K562 (cell line): ENCODE data around the gene ALK. TPM values are rescaled to one million over a fixed set of nuclear protein-coding genes. Genes with fewer than 3 reads are reported as not detected.

ENCODE experiments used
- ATAC-seq: fragments of 200-7000 bp; cut with Tn5 transposase; 3 replicates; pipeline ENCODE4 v1.9.1; 2020; ENCODE audit warnings: moderate library complexity
- BruUV-seq: library from RNA; stranded (reverse); fragments of 400-500 nt; replicated peaks from 2 replicates; lab custom pipeline; 2021; lab: Mats Ljungman, UMichigan
- CTCF ChIA-PET: fragments of 300-600 bp; formaldehyde crosslinking; extraction: SDS; loops from one replicate; lab custom pipeline; 2021; ENCODE audit warnings: low intra/inter-chr PET ratio; lab: Yijun Ruan, JAX
- POLR2A ChIA-PET: fragments of 300-600, 350-650 bp; sonication (Branson Sonifier 250); formaldehyde crosslinking; extraction: SDS; loops from one replicate; lab custom pipeline; 2021; ENCODE audit warnings: antibody characterized with exemption, inconsistent platforms; lab: Yijun Ruan, JAX
- DNase-seq, 4 experiments: peaks; one replicate each; pipeline versions ENCODE4 v3.0.0 to v3.0.0-alpha.2; 2011 to 2018; ENCODE audit warnings: low spot score in 3 of 4, mixed read lengths in 3 of 4; ENCODE audit errors: extremely low read depth in 1 of 4
- FAIRE-seq: peaks from 2 replicates; lab custom pipeline; 2011; peaks lifted over from hg19 to GRCh38; lab: Jason Lieb, UNC
- H2AFZ ChIP-seq: 2 replicates; pipeline ENCODE4 v1.6.0; 2011; ENCODE audit warnings: low read depth, low read length, control low read depth, inconsistent platforms
- H3K27ac ChIP-seq: fragments of 200-600 bp; 3 replicates; pipeline ENCODE4 v1.8.0; 2011; ENCODE audit warnings: low read depth, mild to moderate bottlenecking, control low read depth, inconsistent platforms, low read length, moderate library complexity, mixed read lengths; ENCODE audit errors: extremely low read depth
- H3K27me3 ChIP-seq, 2 experiments: fragments of 300-600 bp in 1 of 2; 2 replicates in 1 of 2; 3 replicates in 1 of 2; pipeline versions ENCODE4 v1.6.0 to v1.8.0; 2011; ENCODE audit warnings: inconsistent platforms in 2 of 2, low read length in 2 of 2, mild to moderate bottlenecking in 1 of 2, mixed read lengths in 1 of 2, moderate library complexity in 1 of 2; ENCODE audit not compliant: control insufficient read depth in 2 of 2, insufficient read depth in 2 of 2
- H3K36me3 ChIP-seq: fragments of 300-600 bp; 3 replicates; pipeline ENCODE4 v1.8.0; 2011; ENCODE audit warnings: mild to moderate bottlenecking, low read length, inconsistent platforms; ENCODE audit not compliant: control insufficient read depth, insufficient read depth
- H3K4me1 ChIP-seq, 2 experiments: fragments of 200-600 bp in 1 of 2; replicated peaks in 1 of 2; 2 replicates in 1 of 2; 3 replicates in 1 of 2; pipeline versions ENCODE4 v1.5.1 to v1.8.0; 2011; ENCODE audit warnings: inconsistent platforms in 2 of 2, low read length in 2 of 2, mild to moderate bottlenecking in 1 of 2, mixed read lengths in 1 of 2, moderate library complexity in 1 of 2; ENCODE audit not compliant: control insufficient read depth in 2 of 2, insufficient read depth in 2 of 2
- H3K4me2 ChIP-seq: 2 replicates; pipeline ENCODE4 v1.6.1; 2011; ENCODE audit warnings: low read length, control low read depth, inconsistent platforms, mixed read lengths; ENCODE audit not compliant: insufficient read depth
- H3K4me3 ChIP-seq: fragments of 200-600 bp; sonication (generic), shearing (Covaris generic); 2 replicates; pipeline ENCODE4 v1.5.1; 2016; ENCODE audit warnings: control low read depth, inconsistent platforms
- H3K79me2 ChIP-seq: fragments of 200-600 bp; 3 replicates; pipeline ENCODE4 v1.8.0; 2011; ENCODE audit warnings: low read length, inconsistent platforms; ENCODE audit not compliant: control insufficient read depth, insufficient read depth
- H3K9ac ChIP-seq, 2 experiments: 2 replicates each; pipeline versions ENCODE4 v1.6.0 to v1.6.1; 2011; ENCODE audit warnings: low read depth in 2 of 2, low read length in 2 of 2, control low read depth in 1 of 2, inconsistent platforms in 1 of 2, mild to moderate bottlenecking in 1 of 2, mixed read lengths in 1 of 2; ENCODE audit not compliant: insufficient read depth in 1 of 2
- H3K9me1 ChIP-seq: one replicate; pipeline ENCODE4 v1.6.0; 2011; ENCODE audit warnings: inconsistent platforms, mild to moderate bottlenecking, low read length, moderate library complexity; ENCODE audit not compliant: control insufficient read depth, insufficient read depth
- H3K9me3 ChIP-seq: replicated peaks from 2 replicates; pipeline ENCODE4 v1.5.1; 2011; ENCODE audit warnings: low read depth, low read length, inconsistent platforms; ENCODE audit not compliant: control insufficient read depth, insufficient read depth
- H4K20me1 ChIP-seq: replicated peaks from 2 replicates; pipeline ENCODE4 v1.6.1; 2011; ENCODE audit warnings: low read length, inconsistent platforms, mixed read lengths; ENCODE audit not compliant: control insufficient read depth, insufficient read depth
- DDX20 ChIP-seq: fragments of 450-650 bp; IDR thresholded peaks from 2 replicates; pipeline ENCODE4 v1.6.1; 2016; ENCODE audit warnings: missing genetic modification characterization, low read depth, mild to moderate bottlenecking, missing compliant biosample characterization, moderate library complexity
- EGR1 ChIP-seq: fragments of 450-650 bp; conservative IDR thresholded peaks from 2 replicates; pipeline ENCODE4 v1.6.1; 2017; ENCODE audit warnings: mild to moderate bottlenecking
- JUN ChIP-seq, 2 experiments: sonication (generic) in 1 of 2; formaldehyde crosslinking in 1 of 2; IDR thresholded peaks; 2 replicates each; pipeline versions ENCODE4 v1.6.1 to v1.8.0; 2012 to 2022; ENCODE audit warnings: borderline replicate concordance in 2 of 2, mild to moderate bottlenecking in 2 of 2, improper control_type of control experiment in 1 of 2, low read depth in 1 of 2, low read length in 1 of 2, missing genetic modification reagents in 1 of 2
- MTA3 ChIP-seq: fragments of 450-650 bp; formaldehyde crosslinking; IDR thresholded peaks from 2 replicates; pipeline ENCODE4 v1.6.1; 2017; ENCODE audit warnings: mild to moderate bottlenecking, borderline replicate concordance
- MYBL2 ChIP-seq, 2 experiments: fragments of 450-650 bp in 1 of 2; sonication (generic) in 1 of 2; formaldehyde crosslinking in 1 of 2; IDR thresholded peaks; 2 replicates each; pipeline versions ENCODE4 v1.6.1 to v1.8.1; 2017 to 2022; ENCODE audit warnings: borderline replicate concordance in 1 of 2, inconsistent platforms in 1 of 2, low read depth in 1 of 2, mild to moderate bottlenecking in 1 of 2, missing genetic modification reagents in 1 of 2, moderate library complexity in 1 of 2
- NUFIP1 ChIP-seq: fragments of 450-650 bp; IDR thresholded peaks from 2 replicates; pipeline ENCODE4 v1.6.1; 2018; ENCODE audit not compliant: partially characterized antibody
- RNF219 ChIP-seq: fragments of 250-450 bp; sonication (Bioruptor Pico); IDR thresholded peaks from 2 replicates; pipeline ENCODE4 v1.5.0; 2022; ENCODE audit warnings: mild to moderate bottlenecking
- SRSF3 ChIP-seq: fragments of 200-400 bp; formaldehyde crosslinking; IDR thresholded peaks from 2 replicates; pipeline ENCODE4 v1.6.1; 2016; ENCODE audit warnings: mild to moderate bottlenecking, low read length, moderate library complexity; ENCODE audit not compliant: insufficient read depth
- TAF9B ChIP-seq: fragments of 450-650 bp; IDR thresholded peaks from 2 replicates; pipeline ENCODE4 v1.6.1; 2018; ENCODE audit warnings: mild to moderate bottlenecking; ENCODE audit not compliant: partially characterized antibody
- TOE1 ChIP-seq, 2 experiments: fragments of 450-650 bp in 1 of 2; sonication (generic) in 1 of 2; formaldehyde crosslinking in 1 of 2; IDR thresholded peaks; 2 replicates each; pipeline versions ENCODE4 v1.7.1 to v1.8.0; 2016 to 2022; ENCODE audit warnings: borderline replicate concordance in 2 of 2, mild to moderate bottlenecking in 2 of 2, antibody characterized with exemption in 1 of 2, inconsistent platforms in 1 of 2, low read depth in 1 of 2, missing genetic modification reagents in 1 of 2, moderate library complexity in 1 of 2
- TRIM28 ChIP-seq: fragments of 450-650 bp; IDR thresholded peaks from 2 replicates; pipeline ENCODE4 v1.6.1; 2017
- WHSC1 ChIP-seq: IDR thresholded peaks from one replicate; pipeline ENCODE4 v1.6.1; 2012; ENCODE audit warnings: low read length, control low read depth, inconsistent platforms
- ZNF174 ChIP-seq: fragments of 250-450 bp; sonication (Bioruptor Pico); IDR thresholded peaks from 2 replicates; pipeline ENCODE4 v1.4.0; 2020; ENCODE audit warnings: mild to moderate bottlenecking
- WGBS: fragments of 100-300 bp; shearing (Covaris generic); methylation state at CpG from one replicate; pipeline ENCODE4 v1.1.6; 2016; ENCODE audit warnings: low coverage, mixed read lengths; ENCODE audit not compliant: insufficient coverage; ENCODE audit errors: missing lambda C conversion rate; 5-methylcytosine and 5-hydroxymethylcytosine counted together
- in situ Hi-C: fragments of 300-500 bp; cut with MboI; formaldehyde crosslinking; loops from 4 replicates; pipeline ENCODE4 v1.15.0; 2018; ENCODE audit warnings: inconsistent platforms, mixed read lengths
- intact Hi-C: fragments of 100-400 bp; cut with micrococcal nuclease; formaldehyde crosslinking; loops from 2 replicates; pipeline ENCODE4 v1.14.2; 2022
- polyA plus RNA-seq, 8 experiments: library from polyadenylated mRNA; depleted of rRNA in 4 of 8; stranded (reverse) in 5 of 8; unstranded in 3 of 8; fragments of >200 nt; fragmentation: Nextera tagmentation in 2 of 8; fragmentation: Illumina TruSeq in 1 of 8; extraction: Ambion mirVana in 2 of 8; extraction: Trizol in 1 of 8; gene quantifications; 2 replicates each; pipeline versions ENCODE4 v1.2.1 to v1.2.3, GENCODE V29; 2011 to 2014; ENCODE audit warnings: inconsistent platforms in 1 of 8, missing spikeins in 1 of 8
- total RNA-seq, 7 experiments: library from RNA; depleted of rRNA in 6 of 7; stranded (reverse); fragments of >200 nt in 6 of 7; fragmentation: Illumina TruSeq in 2 of 7; extraction: Trizol in 2 of 7; gene quantifications; 2 replicates each; pipeline versions ENCODE4 v1.2.1 to v1.2.3, GENCODE V29; 2011 to 2021; ENCODE audit warnings: low replicate concordance in 1 of 7
- TF ChIP-seq, protein P1 (sequence below): fragments of 250-450 bp; sonication (Bioruptor Pico); IDR thresholded peaks from 2 replicates; pipeline ENCODE4 v1.5.0; 2021
- TF ChIP-seq, protein P2 (sequence below): sonication (generic); formaldehyde crosslinking; IDR thresholded peaks from 2 replicates; pipeline ENCODE4 v1.8.0; 2022; ENCODE audit warnings: mild to moderate bottlenecking, missing genetic modification reagents

The ALK gene
- total and polyA plus RNA-seq, 9 of the 15 experiments (the other 6 are each of a cell fraction or from before 2014, with no cell fraction given) = not detected

GRCh38 chr2:29829841-29830240 lies 91.5 kb downstream of the ALK start:
- Histone ChIP-seq H2AFZ (no peak overlapping the region), H3K4me1 (no peaks in the 10 kb centered on the region), H3K79me2 (no peaks in the 10 kb centered on the region)
- POLR2A ChIA-PET = no interaction called here
- TF ChIP-seq, protein P1, sequence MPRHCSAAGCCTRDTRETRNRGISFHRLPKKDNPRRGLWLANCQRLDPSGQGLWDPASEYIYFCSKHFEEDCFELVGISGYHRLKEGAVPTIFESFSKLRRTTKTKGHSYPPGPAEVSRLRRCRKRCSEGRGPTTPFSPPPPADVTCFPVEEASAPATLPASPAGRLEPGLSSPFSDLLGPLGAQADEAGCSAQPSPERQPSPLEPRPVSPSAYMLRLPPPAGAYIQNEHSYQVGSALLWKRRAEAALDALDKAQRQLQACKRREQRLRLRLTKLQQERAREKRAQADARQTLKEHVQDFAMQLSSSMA (CRISPR knock-in tag) = no peak
- TF ChIP-seq RNF219 (CRISPR knock-in tag) = no peak
- TF ChIP-seq NUFIP1 = no peak
- TF ChIP-seq DDX20 (tag) = no peak
- TF ChIP-seq EGR1 = no peak
- no peak for TF ChIP-seq MYBL2 (IDR thresholded peaks at IDR 0.05; ENCODE audit: low read depth)
- no peak for TF ChIP-seq MYBL2 (CRISPR knock-in tag; IDR thresholded peaks at IDR 0.05; ENCODE audit: borderline replicate concordance)
- TF ChIP-seq MTA3 = no peak
- TF ChIP-seq SRSF3 = no peak
- no peak for TF ChIP-seq TAF9B
- TF ChIP-seq, protein P2, sequence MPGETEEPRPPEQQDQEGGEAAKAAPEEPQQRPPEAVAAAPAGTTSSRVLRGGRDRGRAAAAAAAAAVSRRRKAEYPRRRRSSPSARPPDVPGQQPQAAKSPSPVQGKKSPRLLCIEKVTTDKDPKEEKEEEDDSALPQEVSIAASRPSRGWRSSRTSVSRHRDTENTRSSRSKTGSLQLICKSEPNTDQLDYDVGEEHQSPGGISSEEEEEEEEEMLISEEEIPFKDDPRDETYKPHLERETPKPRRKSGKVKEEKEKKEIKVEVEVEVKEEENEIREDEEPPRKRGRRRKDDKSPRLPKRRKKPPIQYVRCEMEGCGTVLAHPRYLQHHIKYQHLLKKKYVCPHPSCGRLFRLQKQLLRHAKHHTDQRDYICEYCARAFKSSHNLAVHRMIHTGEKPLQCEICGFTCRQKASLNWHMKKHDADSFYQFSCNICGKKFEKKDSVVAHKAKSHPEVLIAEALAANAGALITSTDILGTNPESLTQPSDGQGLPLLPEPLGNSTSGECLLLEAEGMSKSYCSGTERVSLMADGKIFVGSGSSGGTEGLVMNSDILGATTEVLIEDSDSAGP (CRISPR knock-in tag) = no peak
- no peak for TF ChIP-seq TOE1 (IDR thresholded peaks at IDR 0.05; ENCODE audit: borderline replicate concordance)
- no peak for TF ChIP-seq TOE1 (CRISPR knock-in tag; IDR thresholded peaks at IDR 0.05; ENCODE audit: borderline replicate concordance, low read depth)
- TF ChIP-seq ZNF174 (CRISPR knock-in tag) = no peak
- no peak for TF ChIP-seq JUN (IDR thresholded peaks at IDR 0.05; ENCODE audit: borderline replicate concordance, low read depth, low read length)
- TF ChIP-seq JUN (CRISPR knock-in tag; IDR thresholded peaks at IDR 0.05; ENCODE audit: borderline replicate concordance) = no peak
- no peak for TF ChIP-seq WHSC1
- TF ChIP-seq TRIM28 = no peak
- TF ChIP-seq, all 486 proteins: peak for 0
- intact Hi-C loops (no loop called here), in situ Hi-C loops (no loop called here)
- no peak overlapping the region for H3K9ac ChIP-seq
- H4K20me1 ChIP-seq = no peaks in the 10 kb centered on the region
- 0% methylated on average over 2 of the region's 2 CpGs for WGBS
- no peaks in the 10 kb centered on the region for H3K9me3 ChIP-seq
- H3K36me3 ChIP-seq = no peaks in the 10 kb centered on the region
- ATAC-seq = no peak
- CTCF ChIA-PET = interaction anchor here (0.6 kb wide), 1 partner anchor 136 kb away, joined by 3 read pairs; no protein-coding TSS in a partner anchor
- H3K4me3 ChIP-seq = no peak overlapping the region
- BruUV-seq = no TSS peak
- H3K27ac ChIP-seq = no peak overlapping the region
- FAIRE-seq = no peak
- H3K27me3 ChIP-seq = no peaks in the 10 kb centered on the region
- H3K9me1 ChIP-seq = no peaks in the 10 kb centered on the region
- no peak for DNase-seq
- H3K4me2 ChIP-seq = no peak overlapping the region
